D341Med (cell line): ENCODE data around the gene PDE4DIP.
"Not testable (repeated sequence)": the region's sequence is repeated elsewhere in the genome, so short reads cannot be mapped to it uniquely, and the experiment has no call there.

Source experiments
- DNase-seq: peaks from one replicate; pipeline ENCODE4 v3.0.0; 2012; ENCODE audit warnings: low spot score

Gene PDE4DIP

DNA sequence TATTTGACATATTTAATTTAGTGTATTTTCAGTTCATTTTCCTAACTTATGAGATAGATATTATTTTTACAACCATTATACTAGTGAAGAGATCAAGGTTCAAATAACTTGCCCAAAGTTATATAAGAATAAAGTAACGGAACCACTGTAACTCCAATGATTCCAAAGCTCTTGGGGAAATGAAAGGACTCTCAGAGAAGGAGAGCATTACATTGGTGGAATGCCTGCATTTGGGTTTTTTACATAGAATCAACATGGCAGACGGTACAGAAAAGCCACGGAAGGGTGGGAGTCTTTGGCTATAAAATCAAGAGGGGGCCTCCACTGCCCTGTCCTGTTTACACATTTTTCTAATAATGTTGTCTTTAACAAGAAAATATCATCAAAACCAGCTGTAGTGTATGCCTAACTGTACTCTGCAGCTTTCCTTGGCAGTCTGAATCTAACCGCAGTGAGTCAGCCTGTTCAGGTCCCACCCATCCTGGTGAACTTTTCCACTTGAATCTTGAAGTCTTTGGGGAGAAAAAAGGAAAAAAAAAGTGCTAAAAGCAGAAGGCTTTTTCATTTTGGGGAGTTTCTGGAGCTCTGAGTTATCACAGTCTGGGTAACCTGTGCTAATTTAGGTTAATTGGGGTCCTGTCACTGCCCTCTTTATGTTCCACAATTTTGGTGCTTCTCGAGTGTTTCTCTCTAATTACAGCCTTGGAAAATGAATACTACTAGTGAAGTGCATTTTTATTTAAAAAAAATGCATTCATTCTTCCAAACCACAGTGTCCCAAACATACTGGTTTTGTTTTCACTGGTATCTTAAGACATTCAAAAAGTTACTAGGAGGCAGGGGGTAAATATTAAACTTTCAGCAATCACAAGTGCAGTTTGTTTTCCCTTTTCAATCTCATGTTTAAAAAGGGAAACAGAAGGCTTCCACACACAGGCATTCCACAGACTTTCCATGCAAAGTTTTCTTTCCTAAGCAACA lies 30.5 kb downstream of the PDE4DIP start:
- not testable (repeated sequence) for DNase-seq

GRCh38 chr1:148879812-148880416 lies 35.7 kb downstream of the PDE4DIP start:
- DNase-seq = not testable (repeated sequence)

GRCh38 chr1:148881261-148881660 lies 37.0 kb downstream of the PDE4DIP start:
- DNase-seq = not testable (repeated sequence)

- DNase-seq = not testable (repeated sequence)
These were observed 41.0 kb downstream of the PDE4DIP start for GRCh38 chr1:148885219-148885618.

- not testable (repeated sequence) for DNase-seq
These were observed 42.1 kb downstream of the PDE4DIP start for GRCh38 chr1:148886293-148886692.

- not testable (repeated sequence) for DNase-seq
These were observed 44.4 kb downstream of the PDE4DIP start for GRCh38 chr1:148888597-148888996.

DNA sequence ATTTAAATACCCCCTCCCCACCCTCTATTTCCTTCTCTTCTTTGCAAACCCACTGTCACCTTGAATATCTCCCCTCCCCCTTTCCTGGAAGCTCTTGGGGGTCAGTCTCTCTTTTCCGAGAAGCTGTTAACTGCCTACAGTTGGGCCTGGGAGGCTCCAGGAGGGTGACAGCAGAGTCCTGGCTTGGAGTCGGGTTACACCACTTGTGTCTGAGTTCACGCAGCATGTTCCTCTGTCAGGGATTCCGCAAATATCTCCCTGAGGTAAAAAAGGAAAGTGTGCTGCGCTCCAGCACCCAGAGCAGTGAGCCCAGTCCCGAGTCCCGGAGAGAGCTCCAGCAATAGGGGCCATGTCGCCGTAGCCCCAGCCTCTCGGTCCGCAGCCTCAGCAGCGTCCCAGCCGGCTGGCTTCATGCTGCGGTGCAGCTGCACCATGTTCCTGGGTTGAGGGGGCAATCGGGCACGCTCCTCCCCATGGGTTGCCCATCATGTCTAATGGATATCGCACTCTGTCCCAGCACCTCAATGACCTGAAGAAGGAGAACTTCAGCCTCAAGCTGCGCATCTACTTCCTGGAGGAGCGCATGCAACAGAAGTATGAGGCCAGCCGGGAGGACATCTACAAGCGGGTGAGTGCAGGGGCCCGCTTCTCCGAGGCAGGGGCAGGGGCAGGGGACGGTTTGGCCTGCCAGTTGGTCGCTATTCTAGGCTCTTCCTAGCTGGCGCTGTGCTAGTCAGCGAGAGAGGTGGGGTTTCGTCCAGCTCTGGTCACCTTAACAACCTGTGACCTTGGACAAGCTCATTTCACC lies 45.2 kb downstream of the PDE4DIP start:
- not testable (repeated sequence) for DNase-seq

GRCh38 chr1:148890075-148890568 lies 45.9 kb downstream of the PDE4DIP start:
- DNase-seq = not testable (repeated sequence)

DNA sequence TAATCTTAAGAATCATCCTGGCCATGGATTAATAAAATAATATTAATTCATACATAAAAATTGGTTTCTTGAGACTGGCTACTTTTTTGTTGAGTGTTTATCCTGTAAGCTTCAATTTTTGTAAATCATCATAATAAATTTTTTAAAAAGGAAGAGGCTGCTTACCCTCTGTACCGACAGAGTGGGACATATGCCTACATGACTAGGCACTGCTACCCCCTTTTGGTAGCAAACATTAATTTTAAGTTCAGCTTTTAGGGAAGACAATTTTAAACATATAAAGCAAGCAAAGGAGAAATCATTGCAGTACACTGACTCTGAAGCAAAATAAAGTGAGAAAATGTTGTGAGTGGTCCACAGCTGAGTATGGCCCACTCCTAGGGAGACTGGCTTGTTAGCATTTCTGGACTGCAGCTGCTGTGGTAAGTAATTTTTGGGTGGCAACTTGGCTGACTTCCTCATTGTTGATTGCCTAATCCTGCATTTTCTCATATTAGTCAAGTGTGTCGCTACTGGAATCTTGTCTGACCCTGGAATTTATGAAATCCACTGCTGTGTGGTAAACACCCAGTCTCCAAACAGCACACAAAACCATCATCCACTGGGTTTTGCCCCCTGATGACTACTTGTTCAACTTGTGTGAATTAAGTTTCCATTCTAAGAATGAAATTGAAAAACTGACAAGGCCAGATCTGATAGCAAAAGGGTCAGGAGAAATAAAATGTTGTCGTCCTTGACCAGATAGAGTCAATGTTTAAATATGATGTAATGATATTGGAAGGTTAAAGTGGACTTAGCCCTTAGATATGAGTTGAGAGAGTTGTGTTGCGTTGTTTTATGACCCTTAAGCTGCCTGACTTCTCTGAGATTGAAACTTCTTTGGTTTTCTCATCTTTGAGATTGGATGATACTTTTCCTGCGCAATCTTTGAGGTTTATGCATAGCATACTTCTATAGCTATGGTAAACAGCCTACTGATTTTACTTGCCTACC lies 50.4 kb downstream of the PDE4DIP start:
- DNase-seq = not testable (repeated sequence)

DNA sequence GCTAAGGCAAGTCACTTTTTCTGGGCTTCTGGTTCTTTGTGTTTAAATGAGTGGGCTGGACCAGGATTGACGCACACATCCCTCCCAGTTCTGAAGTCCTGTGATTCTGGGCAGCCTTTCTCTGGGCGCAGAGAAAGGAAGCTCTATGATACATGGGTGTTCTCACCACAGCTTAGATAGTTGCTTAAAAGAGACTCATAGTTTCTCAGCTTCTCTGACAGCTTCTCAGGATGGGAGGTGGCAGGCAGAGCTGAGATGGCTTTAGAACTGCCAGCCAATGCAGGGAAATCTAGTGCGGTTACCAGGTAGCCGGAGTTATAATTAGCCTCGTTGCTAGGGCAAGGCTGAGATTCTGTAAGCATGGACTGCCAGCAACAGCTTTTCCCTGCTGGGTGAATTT lies 55.8 kb downstream of the PDE4DIP start:
- not testable (repeated sequence) for DNase-seq

- DNase-seq = not testable (repeated sequence)
These were observed 56.5 kb downstream of the PDE4DIP start for GRCh38 chr1:148900691-148901090.

- DNase-seq = not testable (repeated sequence)
These were observed 57.1 kb downstream of the PDE4DIP start for GRCh38 chr1:148901150-148901952.

GRCh38 chr1:148901953-148902341 lies 57.7 kb downstream of the PDE4DIP start:
- DNase-seq = not testable (repeated sequence)

DNA sequence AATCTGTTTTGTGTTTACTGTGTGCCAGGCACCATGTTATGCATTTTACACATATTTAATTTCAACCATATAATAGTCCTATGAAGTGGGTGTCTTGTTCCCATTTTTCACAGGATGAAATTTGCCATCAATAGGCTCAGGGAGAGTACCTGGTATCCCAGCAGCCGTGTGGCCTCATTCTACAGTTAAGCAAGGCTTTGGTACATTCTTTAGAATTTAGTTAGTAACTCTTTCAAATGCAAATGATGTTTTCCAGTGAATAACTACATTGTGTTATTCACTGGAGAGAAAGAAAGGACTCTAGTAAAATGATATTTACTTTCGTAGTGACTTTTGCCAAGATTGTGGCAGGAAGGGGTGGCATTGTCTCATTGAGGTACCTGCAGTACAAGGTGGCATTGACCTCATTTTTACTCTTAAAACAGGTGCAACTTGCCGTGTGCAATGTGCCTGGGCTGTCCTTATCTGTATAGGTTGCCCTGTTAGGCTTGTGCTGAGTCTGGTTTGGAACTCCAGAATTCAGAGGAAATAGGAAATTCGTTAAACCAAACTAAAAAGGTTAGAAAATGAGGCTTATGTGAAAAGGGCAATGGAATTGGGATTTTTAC lies 65.1 kb downstream of the PDE4DIP start:
- not testable (repeated sequence) for DNase-seq

GRCh38 chr1:148911303-148911928 lies 67.2 kb downstream of the PDE4DIP start:
- DNase-seq = not testable (repeated sequence)

GRCh38 chr1:148916222-148916621 lies 72.0 kb downstream of the PDE4DIP start:
- not testable (repeated sequence) for DNase-seq

- not testable (repeated sequence) for DNase-seq
These were observed 72.6 kb downstream of the PDE4DIP start for GRCh38 chr1:148916695-148917348.

- not testable (repeated sequence) for DNase-seq
These were observed 74.7 kb downstream of the PDE4DIP start for GRCh38 chr1:148918836-148919447.
